GM19372 (cell line): Measurements from ENCODE around the gene PA2G4.
A peak's percentile ranks its signal among the peaks of the same experiment; 100 is the strongest.
"Not testable (repeated sequence)": the region's sequence is repeated elsewhere in the genome, so short reads cannot be mapped to it uniquely, and the experiment has no call there.

ENCODE experiments used
- ATAC-seq: cut with Tn5 transposase; IDR thresholded peaks from one replicate; pipeline ENCODE4 v1.9.1; 2021; ENCODE audit warnings: mild to moderate bottlenecking, low read depth, moderate library complexity; ENCODE audit not compliant: unreplicated experiment

The PA2G4 gene

GRCh38 chr12:56104109-56104814 is at the start of gene PA2G4:
PA2G4 (plus strand) TSS chr12:56104559; CDS start chr12:56104738, 179 bp downstream.
- peak; percentile 92 for ATAC-seq

DNA sequence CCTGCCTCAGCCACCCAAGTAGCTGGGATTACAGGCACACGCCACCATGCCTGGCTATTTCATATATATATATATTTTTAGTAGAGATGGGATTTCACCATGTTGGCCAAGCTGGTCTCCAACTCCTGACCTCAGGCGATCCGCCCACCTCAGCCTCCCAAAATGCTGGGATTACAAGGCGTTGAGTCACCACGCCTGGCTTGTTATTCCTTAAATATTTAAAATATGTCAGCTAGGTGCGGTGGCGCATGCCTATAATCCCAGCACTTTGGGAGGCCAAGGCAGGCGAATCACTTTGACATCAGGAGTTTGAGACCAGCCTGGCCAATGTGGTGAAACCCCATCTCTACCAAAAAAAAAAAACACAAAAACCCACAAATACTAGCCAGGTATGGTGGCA is 44.4 kb upstream of the PA2G4 start:
- ATAC-seq = not testable (repeated sequence)

DNA sequence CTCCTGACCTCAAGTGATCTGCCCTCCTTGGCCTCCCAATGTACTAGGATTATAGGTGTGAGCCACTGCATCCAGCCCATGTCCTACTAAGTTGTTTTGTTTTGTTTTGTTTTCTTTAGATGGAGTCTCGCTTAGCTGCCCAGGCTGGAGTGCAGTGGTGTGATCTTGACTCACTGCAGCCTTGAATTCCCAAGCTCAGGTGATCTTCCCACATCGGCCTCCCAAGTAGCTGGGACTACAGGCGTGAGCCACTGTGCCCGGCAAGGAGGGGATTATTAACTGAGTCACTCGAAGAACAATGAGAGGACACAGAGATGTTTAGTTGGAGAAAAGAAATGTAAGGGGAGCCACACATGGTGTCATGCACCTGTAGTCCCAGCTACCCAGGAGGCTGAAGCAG is 42.4 kb upstream of the PA2G4 start:
- no peak for ATAC-seq

GRCh38 chr12:56062996-56063395 is 41.4 kb upstream of the PA2G4 start:
- no peak for ATAC-seq

GRCh38 chr12:56071648-56072047 is 32.7 kb upstream of the PA2G4 start:
- no peak for ATAC-seq

DNA sequence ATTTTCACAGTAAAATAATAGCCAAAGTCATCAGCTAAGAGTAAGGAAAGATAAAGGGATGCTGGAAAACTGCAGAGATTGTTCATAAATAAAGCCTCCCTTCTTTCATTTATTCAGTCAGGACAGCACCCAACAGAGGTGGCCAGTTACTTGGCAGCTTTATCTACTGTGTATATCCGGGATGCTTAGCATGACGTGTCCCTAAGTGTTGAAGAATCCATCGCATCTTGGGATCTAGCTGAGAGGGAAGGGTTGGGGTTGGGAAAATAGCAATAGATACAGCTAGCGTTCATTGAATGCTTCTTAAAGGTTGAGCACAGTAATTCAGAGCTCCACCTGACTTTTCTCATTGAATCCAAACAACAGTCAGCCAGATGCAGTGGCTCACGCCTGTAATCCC is 30.0 kb upstream of the PA2G4 start:
- no peak for ATAC-seq

- not testable (repeated sequence) for ATAC-seq
Measured at GRCh38 chr12:56077966-56078365, 26.4 kb upstream of the PA2G4 start.

DNA sequence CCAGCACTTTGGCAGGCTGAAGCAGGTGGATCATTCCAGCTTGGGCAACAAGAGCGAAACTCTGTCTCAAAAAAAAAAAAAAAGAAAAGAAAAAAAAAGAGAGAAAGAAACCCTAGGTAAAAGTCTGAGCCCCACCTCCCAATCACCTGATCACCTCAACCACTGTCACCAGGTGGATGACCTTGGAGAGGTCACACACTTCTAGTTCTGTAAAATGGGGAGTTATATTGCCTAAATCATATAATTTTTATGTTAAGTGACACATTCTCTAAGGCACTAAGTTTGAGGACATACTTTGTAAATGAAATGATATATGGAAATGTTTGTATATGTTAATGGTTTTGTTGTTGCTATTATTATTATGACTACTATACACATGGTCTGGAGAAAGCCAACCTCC is 25.9 kb upstream of the PA2G4 start:
- ATAC-seq = no peak

DNA sequence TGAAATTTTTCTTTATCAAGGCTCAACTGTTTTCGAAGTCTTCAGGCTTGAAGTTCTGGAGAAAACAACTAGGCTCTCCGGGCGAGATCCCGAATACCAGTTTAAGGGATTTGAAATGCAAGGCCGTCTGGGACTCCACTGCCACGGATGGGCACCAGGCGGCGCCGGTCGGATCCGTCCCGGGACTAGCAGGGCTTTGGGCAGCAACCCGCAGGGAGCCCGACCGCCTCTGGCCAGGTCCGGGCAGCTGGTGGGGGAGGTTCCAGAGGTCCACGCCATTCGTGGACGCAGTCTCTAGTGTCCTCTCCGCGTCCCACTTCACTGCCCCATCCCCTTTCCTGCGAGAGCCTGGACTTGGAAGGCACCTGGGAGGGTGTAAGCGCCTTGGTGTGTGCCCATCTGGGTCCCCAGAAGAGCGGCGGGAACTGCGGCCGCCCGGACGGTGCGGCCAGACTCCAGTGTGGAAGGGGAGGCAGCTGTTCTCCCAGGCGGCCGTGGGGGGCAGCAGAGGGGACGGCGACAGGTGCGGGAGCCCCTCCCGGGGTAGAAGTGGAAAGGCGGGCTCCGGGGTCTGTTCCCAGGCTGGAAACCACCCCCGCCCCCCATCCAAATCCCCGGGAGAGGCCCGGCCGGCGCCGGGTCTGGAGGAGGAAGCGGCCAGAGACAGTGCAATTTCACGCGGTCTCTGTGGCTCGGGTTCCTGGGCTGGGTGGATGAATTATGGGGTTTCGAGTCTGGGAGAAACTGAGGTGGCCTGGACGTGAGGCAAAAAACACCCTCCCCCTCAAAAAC is 25.2 kb upstream of the PA2G4 start:
- ATAC-seq = peak; percentile 58

DNA sequence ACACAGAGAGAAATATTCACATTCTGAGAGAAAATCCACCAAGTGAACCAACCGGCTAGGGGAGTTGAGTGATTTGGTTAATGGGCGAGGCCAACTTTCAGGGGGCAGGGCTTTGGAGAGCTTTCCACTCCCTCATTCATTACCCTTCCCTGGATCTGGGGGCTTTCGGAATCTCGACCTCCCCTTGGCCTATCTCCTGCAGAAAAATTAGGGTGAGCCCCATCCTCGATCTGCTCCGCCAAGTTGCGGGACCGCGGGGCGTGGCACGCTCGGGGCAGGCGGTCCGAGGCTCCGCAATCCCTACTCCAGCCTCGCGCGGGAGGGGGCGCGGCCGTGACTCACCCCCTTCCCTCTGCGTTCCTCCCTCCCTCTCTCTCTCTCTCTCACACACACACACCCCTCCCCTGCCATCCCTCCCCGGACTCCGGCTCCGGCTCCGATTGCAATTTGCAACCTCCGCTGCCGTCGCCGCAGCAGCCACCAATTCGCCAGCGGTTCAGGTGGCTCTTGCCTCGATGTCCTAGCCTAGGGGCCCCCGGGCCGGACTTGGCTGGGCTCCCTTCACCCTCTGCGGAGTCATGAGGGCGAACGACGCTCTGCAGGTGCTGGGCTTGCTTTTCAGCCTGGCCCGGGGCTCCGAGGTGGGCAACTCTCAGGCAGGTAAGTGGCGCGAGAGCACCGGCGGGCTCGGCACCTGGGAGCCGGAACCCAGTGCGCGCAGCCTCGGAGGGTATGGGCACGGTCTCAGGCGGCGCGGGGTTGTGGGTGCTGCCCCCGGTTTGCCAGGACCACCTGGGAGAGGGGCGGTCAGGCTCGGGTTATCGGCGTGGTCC is 24.4 kb upstream of the PA2G4 start, which contains the start of gene ERBB3:
Gene ERBB3, plus strand, starts transcription at position 443 of the 833 bp plus-strand sequence. Its CDS starts 136 bp downstream, at position 579.
- ATAC-seq = peak; percentile 39

DNA sequence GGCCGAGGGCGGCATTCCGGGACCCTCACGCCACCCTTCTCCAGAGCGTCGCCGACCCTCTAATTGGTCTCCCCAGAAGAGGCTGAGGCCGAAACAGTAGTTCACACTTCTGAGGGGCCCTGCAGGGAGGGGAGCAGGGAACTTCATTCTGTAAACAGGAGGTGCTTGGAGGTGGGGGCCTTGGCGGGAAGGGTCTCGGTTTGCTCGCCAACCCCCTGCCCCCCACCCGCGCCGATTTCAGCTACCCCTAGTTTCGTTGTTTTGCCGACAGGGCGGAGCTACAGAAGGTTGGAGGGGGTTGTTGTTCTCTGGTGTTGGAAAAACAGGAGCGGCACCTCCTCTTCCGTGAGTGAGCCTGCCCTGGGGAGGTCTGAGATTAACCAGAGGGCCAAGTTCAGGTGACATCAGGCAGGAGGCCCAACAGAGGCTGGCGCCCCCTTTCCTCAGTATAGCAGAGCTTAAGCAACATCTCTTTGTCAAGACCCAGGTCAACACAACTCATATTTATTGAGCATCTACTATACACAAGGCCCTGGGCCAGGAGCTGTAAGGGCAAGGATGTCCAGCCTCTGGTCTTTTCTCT is 23.7 kb upstream of the PA2G4 start:
- no peak for ATAC-seq

GRCh38 chr12:56081393-56082347 is 22.7 kb upstream of the PA2G4 start:
- ATAC-seq = no peak

DNA sequence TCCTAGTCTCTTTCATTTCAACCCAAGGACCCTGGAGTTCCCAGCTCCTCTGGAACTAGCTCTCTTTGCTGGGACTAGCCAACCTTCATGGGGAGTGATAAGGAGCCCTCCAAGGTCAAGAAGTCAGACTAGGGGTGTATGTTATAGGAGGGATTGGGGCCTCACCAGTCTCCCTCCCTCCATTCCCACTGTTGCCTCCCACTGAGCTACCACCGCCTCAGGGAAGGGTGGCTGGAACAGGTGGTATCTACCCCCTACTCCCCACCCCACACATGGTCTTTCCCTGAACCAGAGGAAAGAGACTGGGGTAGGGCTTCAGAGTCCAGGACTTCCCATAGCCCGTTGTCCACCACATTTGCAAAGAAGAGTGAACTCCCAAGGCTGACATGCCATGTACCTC is 22.0 kb upstream of the PA2G4 start:
- no peak for ATAC-seq

- no peak for ATAC-seq
Measured at GRCh38 chr12:56082967-56083366, 21.4 kb upstream of the PA2G4 start.

- ATAC-seq = no peak
Measured at GRCh38 chr12:56084958-56085543, 19.3 kb upstream of the PA2G4 start.

GRCh38 chr12:56086096-56086495 is 18.3 kb upstream of the PA2G4 start:
- no peak for ATAC-seq

- no peak for ATAC-seq
Measured at GRCh38 chr12:56086608-56087007, 17.8 kb upstream of the PA2G4 start.

DNA sequence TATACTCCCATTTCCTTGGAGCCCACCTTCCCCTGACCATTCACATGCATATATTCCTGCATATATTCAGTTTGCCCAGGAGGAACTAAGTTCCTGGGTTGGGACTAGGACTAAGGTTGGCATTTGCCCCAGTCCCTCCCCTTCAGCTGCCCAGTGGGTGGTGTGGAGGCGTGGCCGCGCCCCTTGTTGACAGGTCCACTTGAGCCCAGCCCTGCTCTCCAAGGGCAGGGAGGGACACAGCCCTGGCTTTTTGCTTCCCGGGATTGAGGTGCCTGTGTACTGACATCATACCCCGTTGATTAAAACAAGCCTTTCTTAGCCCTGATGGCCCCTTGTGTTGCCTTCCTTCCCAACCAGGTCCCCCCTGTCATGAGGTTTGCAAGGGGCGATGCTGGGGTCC is 17.1 kb upstream of the PA2G4 start:
- no peak for ATAC-seq

GRCh38 chr12:56097738-56098137 is 6.6 kb upstream of the PA2G4 start:
- no peak for ATAC-seq
